Superior temporal gyrus (tissue), 1 donor: ENCODE results near the gene POLE2.
"Not testable (repeated sequence)": the region's sequence is repeated elsewhere in the genome, so short reads cannot be mapped to it uniquely, and the experiment has no call there.

Source experiments
- DNase-seq: peaks from one replicate; pipeline ENCODE4 v3.0.0-alpha.2; 2016; ENCODE audit errors: extremely low spot score

The POLE2 gene

GRCh38 chr14:49687942-49688700, at the start of gene POLE2:
POLE2 (minus strand) TSS chr14:49688214; CDS start chr14:49688203, 11 bp downstream.
- peak; percentile 73 for DNase-seq

- DNase-seq, result not testable (repeated sequence)
Observed at GRCh38 chr14:49735669-49736068, 47.7 kb upstream of the POLE2 start.

- DNase-seq, result no peak
Observed at GRCh38 chr14:49733836-49734235, 45.8 kb upstream of the POLE2 start.

GRCh38 chr14:49732896-49733295, 44.9 kb upstream of the POLE2 start:
- peak; percentile 67 for DNase-seq

GRCh38 chr14:49727171-49727570, 39.2 kb upstream of the POLE2 start:
- DNase-seq, result no peak

GRCh38 chr14:49721733-49722435, 33.9 kb upstream of the POLE2 start:
- not testable (repeated sequence) for DNase-seq

GRCh38 chr14:49720744-49721143, 32.7 kb upstream of the POLE2 start:
- no peak for DNase-seq

- DNase-seq, result not testable (repeated sequence)
Observed at GRCh38 chr14:49710993-49711392, 23.0 kb upstream of the POLE2 start.

- not testable (repeated sequence) for DNase-seq
Observed at GRCh38 chr14:49704471-49704870, 16.5 kb upstream of the POLE2 start.

GRCh38 chr14:49703965-49704364, 16.0 kb upstream of the POLE2 start:
- no peak for DNase-seq

- DNase-seq, result no peak
Observed at GRCh38 chr14:49702725-49703124, 14.7 kb upstream of the POLE2 start.

- not testable (repeated sequence) for DNase-seq
Observed at GRCh38 chr14:49693735-49694124, 5.7 kb upstream of the POLE2 start.

GRCh38 chr14:49692811-49693734, 5.1 kb upstream of the POLE2 start, which contains the start of gene KLHDC1:
KLHDC1 (plus strand) TSS chr14:49693120; CDS start chr14:49693195, 75 bp downstream.
- DNase-seq, result peak; percentile 87

- peak; percentile 42 for DNase-seq
Observed at GRCh38 chr14:49692193-49692757, 4.3 kb upstream of the POLE2 start.

- DNase-seq, result no peak
Observed at GRCh38 chr14:49691031-49691430, 3.0 kb upstream of the POLE2 start.

- DNase-seq, result no peak
Observed at GRCh38 chr14:49688701-49689030, 652 bp upstream of the POLE2 start.

- DNase-seq, result no peak
Observed at GRCh38 chr14:49686425-49686824, 1.6 kb downstream of the POLE2 start.

- no peak for DNase-seq
Observed at GRCh38 chr14:49679271-49679670, 8.7 kb downstream of the POLE2 start.

GRCh38 chr14:49677643-49678042, 10.4 kb downstream of the POLE2 start:
- DNase-seq, result no peak

- no peak for DNase-seq
Observed at GRCh38 chr14:49673586-49673985, 14.4 kb downstream of the POLE2 start.

GRCh38 chr14:49670475-49670874, 17.5 kb downstream of the POLE2 start:
- DNase-seq, result no peak
